Heart left ventricle (tissue), 16 donors: Measurements from ENCODE around the gene YPEL2. TPM values are rescaled to one million over a fixed set of nuclear protein-coding genes. Genes with fewer than 3 reads are reported as not detected.

ENCODE experiments used
- ATAC-seq, 4 donors: fragments of 200-7000 bp; cut with Tn5 transposase; one replicate each; pipeline ENCODE4 v1.9.1; 2020 to 2022; ENCODE audit warnings: moderate library complexity in 4 of 4, mild to moderate bottlenecking in 3 of 4, moderate number of reproducible peaks in 1 of 4
- DNase-seq, 5 donors: peaks; one replicate each; pipeline ENCODE4 v3.0.0-alpha.2; 2020
- H3K27ac ChIP-seq, 12 donors: fragments of 200-600 bp; sonication (generic) in 4 of 12; one replicate each; pipeline versions ENCODE4 v1.5.0 to v1.8.0; 2016 to 2022; ENCODE audit warnings: mild to moderate bottlenecking in 2 of 12
- H3K27me3 ChIP-seq, 9 donors: fragments of 200-600 bp; sonication (generic) in 2 of 9; one replicate each; pipeline versions ENCODE4 v1.5.1 to v1.8.0; 2016 to 2022; ENCODE audit warnings: mild to moderate bottlenecking in 3 of 9
- H3K36me3 ChIP-seq, 9 donors: fragments of 200-600 bp; sonication (generic) in 2 of 9; one replicate each; pipeline versions ENCODE4 v1.5.0 to v1.8.0; 2018 to 2022; ENCODE audit warnings: mild to moderate bottlenecking in 2 of 9
- H3K4me1 ChIP-seq, 12 donors: fragments of 200-600 bp; sonication (generic) in 4 of 12; one replicate each; pipeline versions ENCODE4 v1.5.0 to v1.8.0; 2016 to 2022; ENCODE audit warnings: mild to moderate bottlenecking in 3 of 12
- H3K4me3 ChIP-seq, 12 donors: fragments of 200-600 bp; sonication (generic) in 4 of 12; one replicate each; pipeline versions ENCODE4 v1.5.0 to v1.8.0; 2017 to 2022; ENCODE audit warnings: mild to moderate bottlenecking in 9 of 12, moderate library complexity in 4 of 12
- H3K9me3 ChIP-seq, 12 donors: fragments of 200-600 bp; sonication (generic) in 4 of 12; one replicate each; pipeline versions ENCODE4 v1.5.0 to v1.8.0; 2016 to 2022; ENCODE audit warnings: mild to moderate bottlenecking in 1 of 12
- CTCF ChIP-seq, 12 donors: fragments of 200-600 bp; sonication (generic) in 4 of 12; IDR thresholded peaks; one replicate each; pipeline versions ENCODE4 v1.5.0 to v1.8.0; 2018 to 2022; ENCODE audit warnings: antibody characterized with exemption in 12 of 12, mild to moderate bottlenecking in 5 of 12
- POLR2A ChIP-seq, 2 donors: fragments of 450-650 bp; IDR thresholded peaks; one replicate each; pipeline ENCODE4 v1.6.1; 2017; ENCODE audit warnings: antibody characterized with exemption in 2 of 2, mild to moderate bottlenecking in 2 of 2, moderate library complexity in 2 of 2
- WGBS, 4 donors: extraction: QIAGEN DNeasy Blood & Tissue Kit in 2 of 4; methylation state at CpG; one replicate each; pipeline versions ENCODE4 v1.1.5 to v1.1.7; 2013 to 2018; 5-methylcytosine and 5-hydroxymethylcytosine counted together
- intact Hi-C, 10 donors: fragments of 100-400 bp; cut with DNase I; formaldehyde crosslinking; loops; one replicate each; pipeline versions ENCODE4 v1.11.1 to v1.14.2; 2022
- polyA plus RNA-seq, 2 donors: library from polyadenylated mRNA; stranded (reverse); fragments of 200-250 nt; gene quantifications; one replicate each; pipeline ENCODE4 v1.2.3, GENCODE V29; 2013
- total RNA-seq, 9 donors: library from RNA; depleted of rRNA in 2 of 9; stranded (reverse); fragments of >200 nt in 2 of 9; fragmentation: NEBNext Ultra II Directional in 3 of 9; extraction: Animal tissue kit (Norgen Biotek cat#: 25700) in 3 of 9; gene quantifications; one replicate each; pipeline versions ENCODE4 v1.1.0 to v1.2.4, GENCODE V29; 2016 to 2023
- donor health status: ischemic (EF 13 %, LVEDD 7.1; RV severe dilation, severe dysfunction).
- donor health status: healthy with polysubstance abuse.
- donor health status: DM: no; HTN: yes; CAD: no.
- donor health status: DM: no; HTN: no; CAD: no.
- donor health status: ischemic (EF 25% LVEDD 6.9; RV normal size, moderate dysfunction).
- donor health status: ischemic (EF 25% LVEDD 5.7; RV mildly dilated, moderate dysfunction).
- donor health status: healthy.
- donor health status: DM: yes; HTN: yes; CAD: no.
- donor health status: ischemic (EF 35%, LVEDD 5.7; RV mildly dilated, moderate dysfunction).
- donor health status: nonischemic (EF 11% LVEDD 7.7; RV severe dilation, severe dysfunction).
- donor health status: DM: yes; HTN: yes; CAD: no.
- donor health status: PGD.
- donor health status: ischemic (EF 29% LVEDD 5.4; RV normal size, mild dysfunction).
- donor health status: nonischemic (EF 23%, LVEDD 6.1; RV moderate dilation, normal function).

Gene YPEL2
- total and polyA plus RNA-seq, 11 donors = 11.6 to 65.5 (median 33.9) TPM

GRCh38 chr17:59329176-59330052 is 2.0 kb upstream of the YPEL2 start:
- Histone ChIP-seq H3K9me3 (no peaks in the 10 kb centered on the region), H3K27ac (peak overlapping the region; percentile 86 to 100 (median 96)), H3K36me3 (no peaks in the 10 kb centered on the region), H3K27me3 (no peaks in the 10 kb centered on the region), H3K4me3 (peak overlapping the region in 2 of 12 donors; percentile 14 to 98), H3K4me1 (peaks cover 3 to 60% (median 51%) of the 10 kb centered on the region in 12 donors)
- WGBS, 4 donors = 6 to 10% (median 7%) methylated on average over 6 of the region's 6 CpGs
- intact Hi-C loops = loop anchor here (1.0 to 10.0 kb wide), 9 partner anchors 38 to 113 kb away; no protein-coding TSS in a partner anchor
- DNase-seq = peak in 4 of 5 donors; percentile 68 to 75 (median 70)
- TF ChIP-seq POLR2A (IDR thresholded peaks at IDR 0.05) = no peak
- peak; percentile 77 to 97 (median 86) for TF ChIP-seq CTCF (IDR thresholded peaks at IDR 0.05)
- ATAC-seq = peak; percentile 52 to 68 (median 56)

DNA sequence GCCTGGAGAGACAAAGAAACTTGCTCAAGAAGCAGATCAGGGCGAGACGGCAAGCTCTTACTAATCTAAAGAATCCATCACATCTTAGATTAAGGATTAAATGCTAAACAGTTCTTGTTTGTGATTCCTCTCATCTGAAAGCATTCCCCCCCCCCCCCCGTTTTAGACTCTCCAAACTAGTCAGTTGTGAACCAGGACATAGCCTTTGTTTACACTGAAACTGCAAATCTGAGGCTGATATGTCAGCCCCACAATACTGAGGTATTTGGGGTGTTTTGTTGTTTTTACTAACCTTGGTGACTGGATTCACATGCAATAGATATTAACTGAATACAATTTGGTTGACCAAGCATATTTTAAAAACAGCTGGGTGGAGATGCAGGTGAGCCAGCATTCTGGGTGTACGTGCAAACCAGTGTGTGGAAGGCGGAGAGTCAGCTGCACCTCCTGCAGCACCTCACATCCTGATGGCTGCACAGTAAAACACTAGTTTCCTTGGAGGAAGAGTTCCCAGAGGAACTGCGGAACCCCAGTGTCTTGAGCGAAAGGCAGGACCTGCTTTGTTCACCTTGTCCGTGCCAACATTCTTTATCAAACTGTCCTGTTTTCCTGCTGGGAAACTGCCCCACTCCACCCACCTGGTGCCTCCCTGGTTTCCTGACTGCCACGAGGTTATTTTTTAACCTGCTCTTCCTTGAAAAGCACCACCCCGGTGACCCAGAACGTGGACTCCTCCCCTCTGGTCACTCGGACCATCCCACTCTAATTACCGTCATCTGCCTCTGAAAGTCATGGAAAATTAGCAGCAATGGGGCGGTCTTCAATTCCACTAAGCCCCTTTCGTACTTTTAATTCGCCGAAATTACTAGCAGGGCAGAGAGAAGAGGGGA is 1.2 kb upstream of the YPEL2 start:
- Histone ChIP-seq H3K27me3 (no peaks in the 10 kb centered on the region), H3K4me3 (peak overlapping the region in 11 of 12 donors; percentile 75 to 99 (median 97)), H3K9me3 (no peaks in the 10 kb centered on the region), H3K4me1 (peaks cover 3 to 69% (median 59%) of the 10 kb centered on the region in 12 donors), H3K27ac (peak overlapping the region; percentile 86 to 100 (median 96)), H3K36me3 (no peaks in the 10 kb centered on the region)
- ATAC-seq (peak; percentile 2 to 41 (median 7)), DNase-seq (peak in 4 of 5 donors; percentile 48 to 79 (median 54))
- intact Hi-C loops = loop anchor here in 9 of 10 donors (1.0 to 10.0 kb wide), 6 partner anchors 37 to 110 kb away; no protein-coding TSS in a partner anchor
- WGBS, 4 donors = 10 to 18% (median 14%) methylated on average over 17 of the region's 17 CpGs
- TF ChIP-seq CTCF (IDR thresholded peaks at IDR 0.05) (no peak), POLR2A (IDR thresholded peaks at IDR 0.05) (no peak)

DNA sequence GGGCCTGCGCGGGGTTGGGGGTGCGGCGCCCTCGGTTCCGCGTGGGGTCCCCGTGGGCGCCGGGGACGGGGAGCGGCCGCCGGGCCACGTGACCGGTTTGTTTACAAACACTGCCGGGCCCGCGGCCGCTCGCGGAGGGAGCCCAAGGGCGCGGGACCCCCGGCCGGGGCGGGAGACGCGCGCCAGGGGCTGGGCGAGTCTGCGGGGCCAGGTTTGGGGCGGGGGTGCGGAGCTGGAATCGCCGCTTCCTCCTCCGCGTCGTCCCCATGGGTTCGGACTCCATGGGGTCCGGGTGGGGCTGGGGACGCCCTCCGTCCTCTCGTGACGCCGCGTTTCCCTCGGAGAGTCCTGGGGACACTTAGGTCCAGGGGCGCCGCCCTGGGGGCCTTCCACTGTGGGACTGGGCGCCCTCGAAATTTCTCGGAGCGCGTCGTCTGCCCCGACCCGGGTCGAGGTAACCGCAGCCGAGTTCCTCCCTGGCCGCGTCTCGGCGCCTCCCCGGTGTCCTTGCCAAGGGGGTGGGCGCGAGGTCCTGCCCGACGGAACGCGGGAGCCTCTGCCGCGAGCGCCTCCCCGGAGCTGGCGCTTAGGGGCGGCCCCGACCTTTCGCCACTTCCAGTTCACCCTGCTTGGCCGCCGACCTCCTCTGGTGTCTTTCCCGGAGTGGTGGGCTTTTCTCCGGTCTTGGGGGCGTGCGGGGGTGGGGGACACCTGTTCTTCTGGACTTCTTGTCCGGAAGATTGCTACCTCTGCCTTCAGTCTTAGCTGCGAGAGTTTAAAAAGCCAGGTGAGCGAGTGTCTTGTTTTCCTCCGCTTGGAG is 684 bp downstream of the YPEL2 start:
- H3K36me3 ChIP-seq = no peaks in the 10 kb centered on the region
- peak overlapping the region; percentile 75 to 99 (median 96) for H3K4me3 ChIP-seq
- WGBS, 4 donors = 0 to 1% (median 1%) methylated on average over 38 to 90 of the region's 90 CpGs
- intact Hi-C loops = loop anchor here in 9 of 10 donors (1.0 to 10.0 kb wide), 8 partner anchors 35 to 95 kb away; no protein-coding TSS in a partner anchor
- peak overlapping the region; percentile 89 to 100 (median 97) for H3K27ac ChIP-seq
- peak; percentile 70 to 84 (median 78) for DNase-seq
- no peaks in the 10 kb centered on the region for H3K9me3 ChIP-seq
- H3K4me1 ChIP-seq = peaks cover 3 to 85% (median 77%) of the 10 kb centered on the region in 12 donors
- TF ChIP-seq POLR2A (IDR thresholded peaks at IDR 0.05) (no peak), CTCF (IDR thresholded peaks at IDR 0.05) (peak in 1 of 12 donors; percentile 10)
- no peaks in the 10 kb centered on the region for H3K27me3 ChIP-seq
- peak in 3 of 4 donors; percentile 39 to 46 (median 42) for ATAC-seq
